HG03575 (cell line): ENCODE results near the gene INAVA.

Experiments used
- ATAC-seq: cut with Tn5 transposase; IDR thresholded peaks from one replicate; pipeline ENCODE4 v1.9.1; 2021; ENCODE audit not compliant: unreplicated experiment, insufficient number of reproducible peaks, low FRiP score; ENCODE audit errors: extremely low read depth

Gene INAVA

DNA sequence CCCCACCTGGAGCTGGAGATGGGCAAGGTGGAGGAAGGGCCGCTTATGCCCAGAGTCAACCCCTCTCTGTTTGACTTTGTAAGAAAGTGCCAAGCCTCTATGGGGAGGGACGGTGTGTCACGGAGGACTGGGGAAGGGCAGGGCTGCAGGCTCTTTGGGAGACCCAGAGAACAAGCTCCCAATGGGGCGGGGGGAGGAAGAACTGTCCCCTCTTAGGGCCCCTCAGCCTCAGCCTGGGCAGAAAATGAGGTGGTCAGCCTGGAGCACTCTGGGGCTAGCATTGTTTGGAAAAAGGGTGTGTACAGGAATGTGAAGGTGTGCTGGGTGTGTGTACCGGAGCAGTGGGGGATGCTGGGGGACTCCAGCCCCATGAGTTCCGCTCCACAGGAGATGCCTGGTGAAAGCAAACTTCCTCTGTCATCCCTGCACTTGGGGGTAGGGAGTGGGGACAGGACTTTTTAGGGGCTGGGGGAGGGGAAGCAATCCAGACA is 1.2 kb upstream of the INAVA start:
- no peak for ATAC-seq

DNA sequence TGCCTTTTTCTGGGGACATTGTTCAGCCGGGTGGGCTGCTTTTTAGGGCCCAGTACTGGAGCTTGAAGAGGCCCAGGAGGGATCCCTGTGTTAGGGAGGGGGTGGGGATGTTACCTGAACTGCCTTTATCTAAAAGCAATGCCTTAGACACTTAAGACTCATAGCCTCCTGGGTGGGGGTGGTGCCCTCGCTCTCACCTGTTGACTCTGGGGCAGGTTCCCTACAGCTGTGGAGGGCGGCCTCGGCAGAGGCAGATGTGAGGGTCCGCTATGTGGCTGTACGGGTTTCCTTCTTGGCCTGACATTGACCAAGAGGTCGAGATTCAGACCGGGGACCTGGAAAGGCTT is 716 bp downstream of the INAVA start:
- no peak for ATAC-seq

DNA sequence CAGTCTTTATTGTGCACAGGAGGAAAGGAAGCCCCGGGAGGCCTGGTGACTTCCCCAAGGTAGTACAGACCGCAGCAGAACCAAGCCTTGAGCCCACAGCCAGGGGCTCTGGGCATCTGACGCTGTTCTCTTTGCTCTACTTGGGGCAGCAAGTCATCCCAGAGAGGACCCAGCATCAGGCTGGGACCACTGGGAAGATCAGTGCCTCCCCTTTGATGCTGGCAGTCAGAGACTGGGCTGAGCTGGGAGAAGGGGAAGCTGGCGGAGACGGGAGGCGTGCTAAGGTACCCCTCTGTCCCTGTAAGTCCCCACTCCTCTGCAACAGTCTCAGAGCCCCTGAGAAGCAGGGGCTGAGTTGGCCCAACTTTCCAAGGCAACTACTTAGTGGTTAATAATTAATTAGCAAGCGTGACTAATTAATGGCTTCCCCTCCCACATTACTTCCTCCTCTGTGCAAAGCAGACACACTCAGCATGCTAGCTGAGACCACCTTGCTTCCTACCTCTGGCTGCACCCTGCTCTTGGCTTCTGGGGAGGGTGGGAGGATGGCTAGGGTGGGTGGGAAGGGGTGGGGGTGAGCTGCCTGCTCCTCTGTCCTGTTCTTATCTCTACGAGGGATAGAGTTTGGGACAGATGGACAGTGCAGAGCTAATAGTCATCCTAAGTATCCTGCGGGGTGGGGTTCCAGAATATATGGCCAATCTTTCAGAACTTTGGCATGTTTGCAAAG is 1.3 kb downstream of the INAVA start:
- no peak for ATAC-seq

DNA sequence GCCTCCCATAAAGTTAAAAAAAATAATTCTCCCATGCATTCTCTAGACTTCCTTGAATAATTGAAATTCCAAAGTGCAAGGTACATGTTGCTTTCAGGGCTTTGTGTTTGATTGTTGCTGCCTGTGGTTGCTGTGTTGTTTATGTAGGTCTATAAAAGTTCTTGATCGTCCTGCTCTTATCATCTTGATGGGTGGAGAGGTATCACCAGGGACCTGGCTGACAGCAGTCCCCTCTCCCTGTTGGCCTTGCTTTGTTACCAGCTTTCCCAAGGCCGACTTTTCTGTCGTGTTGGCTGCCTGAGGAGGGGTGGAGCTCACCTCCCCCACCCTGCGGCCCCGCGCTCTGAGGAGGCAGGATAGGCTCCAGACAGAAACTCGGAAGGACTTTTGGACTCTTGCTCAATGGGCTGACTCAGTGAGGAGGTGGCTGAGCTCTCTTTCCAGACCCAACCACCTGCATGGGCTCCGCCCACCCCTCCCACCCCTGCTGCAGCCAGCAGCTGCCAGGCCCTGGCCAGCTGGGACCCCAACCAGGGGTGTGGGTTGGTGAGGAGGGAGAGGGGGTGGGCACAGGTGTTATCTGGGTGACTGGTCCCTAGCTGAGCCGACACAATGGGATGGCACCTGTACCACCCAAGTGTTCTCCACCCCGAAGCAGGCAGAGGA is 2.0 kb downstream of the INAVA start:
- ATAC-seq = no peak

DNA sequence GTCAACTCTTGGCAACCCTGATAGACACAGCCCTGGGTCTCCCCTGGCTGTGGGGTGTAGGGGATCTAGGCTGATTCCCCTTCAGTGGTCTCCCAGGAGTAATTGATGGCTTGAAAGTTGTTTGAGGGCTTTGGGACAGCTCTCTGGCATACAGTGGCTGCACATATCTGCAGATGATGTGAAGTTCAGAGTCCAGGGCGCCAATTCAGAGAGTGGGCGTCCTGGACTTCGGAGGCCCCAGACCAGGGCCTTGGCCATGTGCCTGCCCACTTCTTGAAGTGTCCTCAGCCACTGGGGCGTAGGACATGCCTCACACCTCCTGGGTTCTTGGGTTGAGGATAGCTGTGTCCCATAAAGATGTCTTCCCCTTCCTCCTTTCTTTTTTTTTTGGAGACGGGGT is 2.6 kb downstream of the INAVA start:
- ATAC-seq = no peak

DNA sequence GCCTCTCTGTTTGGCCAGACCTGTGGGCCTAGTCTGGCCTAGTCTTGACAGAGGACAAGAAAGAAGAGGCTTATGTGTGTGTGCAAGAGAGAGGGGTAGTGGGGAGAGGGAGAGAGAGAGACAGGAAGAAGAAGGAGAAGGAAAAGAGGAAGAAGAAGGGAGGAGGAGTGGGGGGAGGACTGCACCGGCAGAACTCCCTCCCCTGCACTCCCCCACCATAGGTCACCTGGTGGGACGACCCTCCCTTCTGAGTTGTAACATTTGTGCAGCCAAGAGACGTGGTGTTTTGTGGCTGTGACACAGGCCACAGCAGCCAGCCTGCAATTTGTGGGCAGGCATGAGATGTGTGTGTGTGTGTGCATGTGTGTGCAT is 4.3 kb downstream of the INAVA start:
- no peak for ATAC-seq

DNA sequence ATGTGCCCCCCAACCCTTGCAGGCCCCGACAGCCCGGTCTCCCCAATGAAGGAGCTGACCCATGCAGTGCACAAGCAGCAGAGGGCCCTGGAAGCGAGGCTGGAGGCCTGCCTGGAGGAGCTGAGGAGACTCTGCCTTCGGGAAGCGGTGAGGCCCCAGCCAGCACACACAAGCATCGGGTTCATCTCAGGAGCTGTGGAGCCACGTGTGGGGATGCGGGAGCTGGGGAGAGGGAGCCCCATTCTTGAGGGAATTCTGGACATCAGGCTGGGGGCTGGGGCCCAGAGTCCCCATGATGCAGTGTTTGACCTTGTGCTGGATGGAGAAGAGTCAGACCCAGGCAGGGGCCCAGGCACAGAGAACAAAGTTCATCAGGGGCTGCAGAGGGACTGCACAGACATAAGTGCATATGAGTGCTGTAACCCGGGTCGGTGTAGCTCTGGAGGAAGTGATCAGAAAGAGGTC is 4.8 kb downstream of the INAVA start:
- ATAC-seq = no peak

DNA sequence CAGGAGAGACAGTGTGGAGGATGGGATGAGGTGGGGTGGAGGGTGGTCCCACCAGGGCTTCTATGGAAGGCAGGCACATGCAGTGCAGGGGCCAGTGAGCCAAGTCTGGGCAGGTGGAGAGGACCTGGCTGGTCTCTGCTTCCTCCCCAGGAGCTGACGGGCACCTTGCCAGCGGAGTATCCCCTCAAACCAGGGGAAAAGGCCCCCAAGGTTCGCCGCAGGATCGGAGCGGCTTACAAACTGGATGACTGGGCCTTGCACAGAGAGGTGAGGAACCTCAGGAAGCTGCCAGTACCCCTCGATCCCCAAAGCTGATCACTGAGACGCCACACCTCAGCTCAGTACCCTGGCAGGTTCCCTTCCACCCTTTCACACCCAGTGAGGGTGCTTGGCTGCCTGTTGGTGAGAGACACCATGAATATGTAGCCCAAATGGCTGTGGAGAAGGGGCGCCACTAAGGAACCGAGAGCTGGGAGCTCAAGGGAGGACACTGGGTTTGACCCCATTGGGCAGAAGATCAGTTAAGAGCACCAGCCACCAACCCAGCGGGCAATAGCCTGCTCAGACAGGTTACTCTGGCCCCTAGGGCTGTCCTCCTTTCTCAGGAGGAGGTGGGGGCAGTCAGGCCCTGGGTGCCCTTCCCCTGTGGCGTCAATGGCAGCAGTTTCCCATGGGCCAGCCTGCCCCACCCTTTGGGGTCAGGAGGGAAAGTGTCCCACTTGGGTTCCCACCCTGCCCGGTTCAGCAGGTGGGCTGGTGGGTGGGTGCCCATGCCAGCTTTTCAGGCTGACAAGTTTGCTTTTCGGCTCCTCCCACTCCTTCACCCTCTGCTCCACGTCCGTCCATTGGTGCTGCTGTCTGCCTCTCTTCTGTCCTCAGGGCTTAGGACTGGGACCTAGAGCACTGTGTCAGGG is 5.5 kb downstream of the INAVA start:
- no peak for ATAC-seq

DNA sequence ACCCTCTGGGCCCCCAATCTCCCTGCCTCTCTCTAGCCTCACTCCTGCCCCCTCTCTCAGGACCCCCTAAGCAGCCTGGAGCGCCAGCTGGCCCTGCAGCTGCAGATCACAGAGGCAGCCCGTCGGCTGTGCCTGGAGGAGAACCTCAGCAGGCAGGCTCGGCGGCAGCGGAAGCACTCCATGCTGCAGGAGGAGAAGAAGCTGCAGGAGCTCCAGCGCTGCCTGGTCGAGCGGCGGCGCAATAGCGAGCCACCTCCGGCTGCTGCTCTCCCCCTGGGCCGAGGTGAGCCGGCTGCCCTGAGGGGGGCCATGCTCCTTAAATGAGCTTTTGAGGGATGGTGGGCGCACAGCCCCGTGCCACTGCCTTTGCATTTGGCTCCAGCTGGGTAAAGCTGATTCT is 6.2 kb downstream of the INAVA start:
- ATAC-seq = no peak

DNA sequence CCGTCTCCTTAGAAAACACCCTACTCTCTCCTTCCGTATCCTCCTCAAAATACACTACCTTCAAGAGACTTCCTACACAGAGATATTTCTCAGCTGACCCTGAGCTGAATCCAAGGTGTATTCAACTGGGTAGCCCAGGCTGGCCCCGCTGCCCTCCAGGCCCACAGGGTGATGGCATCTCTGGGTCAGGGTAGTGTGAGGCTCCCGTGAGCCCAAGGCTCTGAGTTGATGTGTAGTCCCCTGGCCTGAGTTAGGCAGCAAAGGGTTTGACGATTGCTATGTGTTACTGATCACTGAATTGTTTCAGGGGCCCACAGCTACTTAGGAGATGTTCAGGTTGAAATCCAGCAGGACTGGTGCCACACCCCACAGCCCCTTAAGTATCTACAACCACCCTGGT is 6.7 kb downstream of the INAVA start:
- no peak for ATAC-seq

DNA sequence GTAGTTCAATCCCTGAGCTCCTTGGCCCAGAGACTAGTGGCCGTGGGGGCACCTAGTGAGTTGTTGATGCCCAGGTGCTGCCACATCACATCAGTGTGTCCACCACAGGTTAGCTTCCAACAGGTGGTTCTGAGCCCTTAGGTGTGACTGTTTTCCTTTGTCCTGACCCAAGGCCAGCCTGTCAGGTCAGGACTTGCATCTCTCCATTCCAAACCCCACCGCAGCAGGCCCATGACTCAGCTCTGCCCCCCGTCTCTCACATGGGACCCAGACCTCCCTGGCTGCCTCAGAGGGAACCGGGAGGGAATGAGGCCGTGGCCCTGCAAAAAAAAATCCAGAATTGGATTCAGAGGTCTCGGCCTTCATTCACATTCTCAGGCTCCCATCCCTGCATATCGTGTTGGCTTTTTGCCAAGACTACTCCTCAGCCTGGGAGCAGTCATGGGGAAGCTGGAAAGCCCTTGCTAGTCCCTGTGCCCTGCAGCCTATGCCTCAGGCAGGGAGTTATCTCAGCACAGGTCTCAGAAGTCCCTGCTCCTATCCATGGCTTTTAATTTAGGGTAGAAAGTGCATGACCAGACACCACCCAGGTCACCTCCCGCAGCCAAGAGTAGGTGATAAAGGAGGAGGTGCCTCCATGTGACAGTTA is 7.2 kb downstream of the INAVA start:
- ATAC-seq = no peak

DNA sequence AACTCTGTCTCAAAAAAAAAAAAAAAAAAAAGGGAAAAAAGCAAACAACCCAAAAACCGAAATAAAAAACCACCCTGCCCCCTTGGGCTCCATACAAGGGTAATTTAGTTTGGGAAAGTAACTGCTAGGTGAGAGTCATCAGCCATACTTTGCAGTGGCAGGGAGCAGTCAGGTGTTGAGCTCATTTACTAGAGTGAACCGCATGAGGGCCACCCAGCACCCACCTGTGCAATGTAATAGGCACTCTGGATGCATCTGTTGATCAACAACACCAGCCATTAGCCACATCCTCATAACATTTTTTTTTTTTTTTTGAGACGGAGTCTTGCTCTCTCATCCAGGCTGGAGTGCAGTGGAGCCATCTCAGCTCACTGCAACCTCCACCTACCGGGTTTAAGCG is 9.1 kb downstream of the INAVA start:
- no peak for ATAC-seq

DNA sequence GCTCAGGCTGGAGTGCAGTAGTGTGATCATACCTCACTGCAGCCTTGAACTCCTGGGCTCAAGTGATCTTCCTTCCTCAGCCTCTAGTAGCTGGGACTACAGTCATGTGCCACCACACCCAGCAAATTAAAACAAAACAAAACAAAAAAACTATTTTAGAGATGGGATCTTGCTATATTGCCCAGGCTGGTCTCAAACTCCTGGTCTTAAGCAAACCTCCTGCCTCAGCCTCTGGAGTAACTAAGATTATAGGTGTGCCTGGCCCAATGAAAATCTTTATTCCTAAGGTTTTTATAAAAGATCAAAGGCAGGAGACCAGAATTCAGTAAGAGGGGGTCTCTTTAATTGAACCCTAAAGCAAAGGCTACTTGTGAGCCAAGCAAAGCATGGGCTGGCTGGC is 10.1 kb downstream of the INAVA start:
- no peak for ATAC-seq

DNA sequence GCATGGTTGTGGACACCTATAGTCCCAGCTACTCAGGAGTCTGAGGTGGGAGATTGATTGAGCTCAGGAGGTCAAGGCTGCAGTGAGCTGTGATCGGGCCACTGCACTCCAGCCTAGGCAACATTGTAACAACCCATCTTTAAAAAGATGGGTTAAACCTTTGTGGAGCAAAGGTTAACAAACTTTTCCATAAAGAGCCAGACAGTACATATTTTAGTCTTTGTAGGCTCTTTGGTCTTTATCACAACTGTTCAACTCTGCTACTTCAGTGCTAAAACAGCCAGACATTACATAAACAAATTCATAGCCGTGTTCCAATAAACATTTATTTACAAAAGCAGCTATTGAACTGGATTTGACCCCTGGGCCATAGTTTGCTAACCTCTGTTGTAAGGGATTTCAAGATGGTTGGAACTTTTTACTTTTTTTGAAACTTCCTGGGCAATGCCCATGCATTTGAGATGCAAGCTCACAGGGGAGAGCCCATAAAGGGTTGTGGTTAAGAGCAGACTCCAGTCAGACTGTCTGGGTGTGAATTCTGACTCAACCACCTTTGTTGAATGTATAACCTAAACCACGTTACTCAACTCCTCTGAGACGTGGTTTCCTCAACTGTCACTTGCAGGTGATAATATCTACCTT is 10.8 kb downstream of the INAVA start:
- ATAC-seq = no peak

DNA sequence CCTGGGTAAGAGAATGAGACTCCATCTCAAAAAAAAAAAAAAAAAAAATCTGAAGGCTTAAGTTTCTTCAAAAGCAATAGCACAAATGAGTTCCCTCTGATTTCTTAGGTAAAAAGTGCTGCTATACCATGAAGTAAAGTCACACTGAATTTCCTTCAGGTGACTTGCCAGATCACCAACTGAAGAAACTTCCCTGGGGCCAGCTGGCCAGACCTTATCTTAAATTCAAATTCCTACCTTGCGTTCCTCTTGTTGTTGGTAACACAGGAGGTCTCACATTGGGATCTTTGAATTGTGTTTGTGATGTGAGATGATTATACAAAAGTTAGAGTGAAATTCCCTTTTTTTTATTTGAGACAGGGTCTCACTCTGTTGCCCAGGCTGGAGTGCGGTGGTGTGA is 11.8 kb downstream of the INAVA start:
- no peak for ATAC-seq

DNA sequence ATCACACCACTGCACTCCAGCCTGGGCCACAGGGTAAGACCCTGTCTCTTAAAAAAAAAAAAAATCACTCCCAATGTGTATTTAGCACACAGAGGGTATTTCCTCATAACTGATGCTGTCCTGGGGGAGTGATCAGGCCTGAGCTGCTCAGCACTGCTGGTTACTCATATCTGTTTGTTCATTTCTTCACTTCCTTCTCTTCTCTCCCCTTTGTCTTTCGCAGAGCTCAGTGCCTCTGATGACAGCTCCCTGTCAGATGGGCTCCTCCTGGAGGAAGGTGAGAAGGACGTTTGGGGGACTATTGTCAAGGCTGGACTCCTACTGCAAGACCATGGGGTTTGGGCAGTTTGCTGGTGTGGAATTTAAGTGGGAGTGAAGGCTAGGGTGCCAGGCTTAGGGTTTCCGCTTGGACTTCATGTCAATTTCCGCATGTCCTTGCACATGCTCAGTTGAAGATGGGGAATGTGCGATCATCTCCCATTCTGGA is 13.0 kb downstream of the INAVA start:
- ATAC-seq = peak; percentile 46

DNA sequence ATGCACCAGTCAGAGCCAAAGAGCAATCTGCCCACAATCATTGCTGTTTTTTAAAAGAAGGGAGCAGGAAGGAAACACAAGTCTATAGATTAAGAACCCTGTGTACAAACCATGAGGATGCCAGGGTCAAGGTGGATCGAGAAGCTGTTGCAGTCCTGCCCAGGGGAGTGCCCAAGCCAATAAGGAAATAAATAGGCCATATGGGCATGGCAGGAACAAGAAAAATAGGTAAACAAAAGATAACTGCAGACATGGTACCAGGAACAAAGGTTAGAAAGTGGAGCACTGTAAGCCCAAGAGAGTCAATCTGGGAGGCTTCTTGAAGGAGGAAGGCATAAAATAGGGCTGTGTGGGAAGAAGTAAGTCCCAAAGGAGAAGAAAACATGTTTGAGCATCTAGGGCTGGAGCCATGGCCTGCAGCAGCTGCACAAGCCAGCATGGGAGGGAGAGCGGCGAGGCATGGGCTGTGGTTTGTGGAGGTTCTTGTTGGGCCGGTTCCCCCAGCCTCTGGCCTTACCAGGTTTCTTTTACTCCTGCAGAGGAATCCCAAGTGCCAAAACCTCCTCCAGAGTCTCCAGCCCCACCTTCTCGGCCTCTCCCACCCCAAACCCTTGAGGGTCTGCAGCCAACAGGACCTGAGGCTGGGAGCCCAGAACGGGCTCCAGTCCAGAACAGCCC is 13.6 kb downstream of the INAVA start:
- ATAC-seq = no peak

DNA sequence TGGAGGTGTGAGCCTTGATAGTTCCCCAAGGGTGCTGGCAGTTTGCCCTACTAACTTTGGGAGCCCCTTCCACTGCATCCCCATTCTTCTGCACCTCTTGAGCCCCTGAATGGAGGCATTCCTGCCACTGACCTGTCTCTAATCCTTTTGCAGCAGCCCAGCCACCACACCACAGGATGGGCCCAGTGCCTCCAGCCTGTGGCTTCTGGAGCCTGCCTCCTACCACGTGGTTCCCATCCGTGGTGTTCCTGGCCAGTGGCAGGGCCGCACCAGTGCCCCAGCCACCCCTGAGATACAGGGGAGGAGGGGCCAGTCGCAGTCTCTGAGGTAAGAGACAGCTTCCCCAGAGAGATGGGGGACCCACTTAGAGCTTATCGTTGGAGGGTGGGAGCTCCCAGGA is 14.4 kb downstream of the INAVA start:
- no peak for ATAC-seq
